OCI-LY7 (cell line): Measurements from ENCODE around the gene COP1. TPM values are rescaled to one million over a fixed set of nuclear protein-coding genes. Genes with fewer than 3 reads are reported as not detected.

Experiments
- BruUV-seq: library from RNA; stranded (reverse); fragments of 400-500 nt; replicated peaks from 2 replicates; lab custom pipeline; 2021; lab: Mats Ljungman, UMichigan
- CTCF ChIA-PET: fragments of 300-600 bp; sonication (Branson Sonifier 250); formaldehyde crosslinking; loops from one replicate; lab custom pipeline; 2022; ENCODE audit warnings: antibody characterized with exemption; ENCODE audit not compliant: unreplicated experiment; lab: Charles Lee
- POLR2A ChIA-PET: fragments of 300-600 bp; sonication (Branson Sonifier 250); formaldehyde crosslinking; loops from one replicate; lab custom pipeline; 2022; ENCODE audit warnings: antibody characterized with exemption; lab: Charles Lee
- DNase-seq: peaks from one replicate; pipeline ENCODE4 v3.0.0-alpha.2; 2015; ENCODE audit warnings: low spot score
- H2AFZ ChIP-seq: fragments of 200-600 bp; sonication (generic), shearing (Covaris generic); 2 replicates; pipeline ENCODE4 v1.6.1; 2014; ENCODE audit warnings: mild to moderate bottlenecking, antibody characterized with exemption, low read length, moderate library complexity
- H3K27ac ChIP-seq: fragments of 200-600 bp; sonication (generic); 2 replicates; pipeline ENCODE4 v1.5.1; 2014; ENCODE audit warnings: mixed run types, low read depth, mild to moderate bottlenecking, moderate library complexity, low read length, inconsistent platforms; ENCODE audit not compliant: poor library complexity, severe bottlenecking
- H3K36me3 ChIP-seq: fragments of 200-600 bp; sonication (generic); 2 replicates; pipeline ENCODE4 v1.6.1; 2014; ENCODE audit warnings: mild to moderate bottlenecking, antibody characterized with exemption, low read length, moderate library complexity, mixed read lengths; ENCODE audit not compliant: insufficient read depth
- H3K4me1 ChIP-seq: fragments of 200-600 bp; sonication (generic); 2 replicates; pipeline ENCODE4 v1.5.1; 2014; ENCODE audit warnings: mild to moderate bottlenecking, low read length; ENCODE audit not compliant: insufficient read depth, poor library complexity, severe bottlenecking
- H3K4me2 ChIP-seq: fragments of 200-600 bp; sonication (generic); 2 replicates; pipeline ENCODE4 v1.6.1; 2014; ENCODE audit warnings: mild to moderate bottlenecking, low read length
- H3K4me3 ChIP-seq: fragments of 200-600 bp; sonication (generic); 2 replicates; pipeline ENCODE4 v1.5.1; 2014; ENCODE audit warnings: mild to moderate bottlenecking, low read depth, low read length; ENCODE audit not compliant: poor library complexity, severe bottlenecking
- H3K79me2 ChIP-seq: fragments of 200-600 bp; sonication (generic); 2 replicates; pipeline ENCODE4 v1.6.1; 2016; ENCODE audit warnings: low read depth, mild to moderate bottlenecking, low read length, moderate library complexity, mixed read lengths; ENCODE audit not compliant: insufficient read depth
- H3K9me2 ChIP-seq: fragments of 200-600 bp; sonication (generic); 2 replicates; pipeline ENCODE4 v1.6.1; 2016; ENCODE audit warnings: mild to moderate bottlenecking, low read length, mixed read lengths; ENCODE audit not compliant: insufficient read depth
- H3K9me3 ChIP-seq: fragments of 200-600 bp; sonication (generic); 2 replicates; pipeline ENCODE4 v1.6.1; 2014; ENCODE audit warnings: mild to moderate bottlenecking, mixed run types, low read length, mixed read lengths
- H4K20me1 ChIP-seq: fragments of 200-600 bp; sonication (generic); 2 replicates; pipeline ENCODE4 v1.6.1; 2014; ENCODE audit warnings: mild to moderate bottlenecking, antibody characterized with exemption, low read length, moderate library complexity, mixed read lengths; ENCODE audit not compliant: insufficient read depth
- EZH2phosphoT487 ChIP-seq: fragments of 200-600 bp; sonication (generic); IDR thresholded peaks from 2 replicates; pipeline ENCODE4 v1.6.1; 2018; ENCODE audit warnings: low read depth, borderline replicate concordance, mild to moderate bottlenecking, mixed run types, antibody characterized with exemption, low read length, moderate library complexity, mixed read lengths
- intact Hi-C: fragments of 100-400 bp; cut with micrococcal nuclease; formaldehyde crosslinking; loops from one replicate; pipeline ENCODE4 v1.10.0; 2022; ENCODE audit not compliant: unreplicated experiment
- total RNA-seq, 2 experiments: library from RNA; depleted of rRNA in 1 of 2; stranded (reverse); fragments of >200 nt in 1 of 2; shearing (Covaris generic) in 1 of 2; gene quantifications; 2 replicates each; pipeline ENCODE4 v1.2.3, GENCODE V29; 2014 to 2022
- TF ChIP-seq, protein P1 (sequence below): fragments of 200-600 bp; sonication (generic); conservative IDR thresholded peaks from 2 replicates; pipeline ENCODE4 v1.5.1; 2014; ENCODE audit warnings: mild to moderate bottlenecking, antibody characterized with exemption, low read length, moderate library complexity, mixed read lengths

The COP1 gene
- total RNA-seq, 2 experiments from 2014 or later, result 75.2 to 76.9 TPM

DNA sequence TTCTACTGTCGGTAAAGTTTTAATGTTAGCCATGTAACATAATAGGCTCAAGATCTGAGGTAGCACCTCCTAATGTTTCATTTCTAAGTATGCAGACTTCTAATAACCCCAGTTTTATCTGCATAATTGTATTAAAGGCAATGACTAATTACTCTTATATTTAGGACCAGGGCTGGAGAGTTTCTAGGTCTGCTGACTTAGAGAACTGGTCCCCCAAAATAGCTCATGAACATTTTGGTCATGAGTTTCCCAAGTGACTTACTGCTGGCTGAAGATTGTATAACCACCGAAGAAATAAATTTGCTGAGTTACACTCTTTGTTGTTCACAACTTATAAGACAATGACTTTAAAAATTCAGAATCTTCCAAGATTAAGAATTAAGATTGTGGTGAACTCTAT, 265.9 kb downstream of the COP1 start:
- H2AFZ ChIP-seq, result no peak overlapping the region
- TF ChIP-seq, protein P1, sequence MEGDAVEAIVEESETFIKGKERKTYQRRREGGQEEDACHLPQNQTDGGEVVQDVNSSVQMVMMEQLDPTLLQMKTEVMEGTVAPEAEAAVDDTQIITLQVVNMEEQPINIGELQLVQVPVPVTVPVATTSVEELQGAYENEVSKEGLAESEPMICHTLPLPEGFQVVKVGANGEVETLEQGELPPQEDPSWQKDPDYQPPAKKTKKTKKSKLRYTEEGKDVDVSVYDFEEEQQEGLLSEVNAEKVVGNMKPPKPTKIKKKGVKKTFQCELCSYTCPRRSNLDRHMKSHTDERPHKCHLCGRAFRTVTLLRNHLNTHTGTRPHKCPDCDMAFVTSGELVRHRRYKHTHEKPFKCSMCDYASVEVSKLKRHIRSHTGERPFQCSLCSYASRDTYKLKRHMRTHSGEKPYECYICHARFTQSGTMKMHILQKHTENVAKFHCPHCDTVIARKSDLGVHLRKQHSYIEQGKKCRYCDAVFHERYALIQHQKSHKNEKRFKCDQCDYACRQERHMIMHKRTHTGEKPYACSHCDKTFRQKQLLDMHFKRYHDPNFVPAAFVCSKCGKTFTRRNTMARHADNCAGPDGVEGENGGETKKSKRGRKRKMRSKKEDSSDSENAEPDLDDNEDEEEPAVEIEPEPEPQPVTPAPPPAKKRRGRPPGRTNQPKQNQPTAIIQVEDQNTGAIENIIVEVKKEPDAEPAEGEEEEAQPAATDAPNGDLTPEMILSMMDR, result no peak
- no peak for TF ChIP-seq EZH2phosphoT487
- DNase-seq, result no peak
- intact Hi-C loops, result no loop called here
- peaks cover 51% of the 10 kb centered on the region for H3K36me3 ChIP-seq
- CTCF ChIA-PET, result no interaction called here
- no peaks in the 10 kb centered on the region for H3K79me2 ChIP-seq
- no peaks in the 10 kb centered on the region for H3K9me3 ChIP-seq
- H3K4me1 ChIP-seq, result no peaks in the 10 kb centered on the region
- H3K4me3 ChIP-seq, result no peak overlapping the region
- H3K27ac ChIP-seq, result no peak overlapping the region
- no TSS peak for BruUV-seq
- no peaks in the 10 kb centered on the region for H4K20me1 ChIP-seq
- H3K4me2 ChIP-seq, result no peak overlapping the region
- no peaks in the 10 kb centered on the region for H3K9me2 ChIP-seq
- POLR2A ChIA-PET, result no interaction called here

DNA sequence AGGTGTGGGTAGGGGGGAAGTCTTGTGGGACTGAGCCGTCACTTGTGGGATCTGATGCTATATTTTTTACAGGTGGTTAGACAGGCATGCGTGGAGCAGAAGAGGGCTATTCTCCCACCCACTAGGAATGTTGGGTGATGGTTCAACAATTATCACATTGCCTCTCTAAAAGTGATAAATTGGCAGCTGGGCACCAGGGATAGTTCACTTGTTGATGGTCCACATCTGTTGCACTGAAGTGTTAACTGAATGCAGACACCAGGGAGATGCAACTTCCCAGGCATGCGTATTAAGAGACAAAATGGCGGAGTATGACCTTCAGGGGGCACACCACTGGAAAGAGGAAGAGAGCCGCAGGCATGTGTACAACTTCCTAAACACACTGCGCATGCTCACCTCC, 270.4 kb downstream of the COP1 start:
- H2AFZ ChIP-seq, result no peak overlapping the region
- no peaks in the 10 kb centered on the region for H3K79me2 ChIP-seq
- no peak for DNase-seq
- ChIA-PET POLR2A (interaction anchor here (1.0 kb wide), 1 partner anchor 25 kb away, joined by 3 read pairs; no protein-coding TSS in a partner anchor), CTCF (no interaction called here)
- no peak overlapping the region for H3K27ac ChIP-seq
- no peaks in the 10 kb centered on the region for H3K9me2 ChIP-seq
- no peaks in the 10 kb centered on the region for H4K20me1 ChIP-seq
- H3K36me3 ChIP-seq, result peaks cover 22% of the 10 kb centered on the region
- no peaks in the 10 kb centered on the region for H3K9me3 ChIP-seq
- intact Hi-C loops, result no loop called here
- BruUV-seq, result no TSS peak
- TF ChIP-seq, protein P1, result no peak
- TF ChIP-seq EZH2phosphoT487, result no peak
- H3K4me2 ChIP-seq, result no peak overlapping the region
- no peaks in the 10 kb centered on the region for H3K4me1 ChIP-seq
- H3K4me3 ChIP-seq, result no peak overlapping the region

DNA sequence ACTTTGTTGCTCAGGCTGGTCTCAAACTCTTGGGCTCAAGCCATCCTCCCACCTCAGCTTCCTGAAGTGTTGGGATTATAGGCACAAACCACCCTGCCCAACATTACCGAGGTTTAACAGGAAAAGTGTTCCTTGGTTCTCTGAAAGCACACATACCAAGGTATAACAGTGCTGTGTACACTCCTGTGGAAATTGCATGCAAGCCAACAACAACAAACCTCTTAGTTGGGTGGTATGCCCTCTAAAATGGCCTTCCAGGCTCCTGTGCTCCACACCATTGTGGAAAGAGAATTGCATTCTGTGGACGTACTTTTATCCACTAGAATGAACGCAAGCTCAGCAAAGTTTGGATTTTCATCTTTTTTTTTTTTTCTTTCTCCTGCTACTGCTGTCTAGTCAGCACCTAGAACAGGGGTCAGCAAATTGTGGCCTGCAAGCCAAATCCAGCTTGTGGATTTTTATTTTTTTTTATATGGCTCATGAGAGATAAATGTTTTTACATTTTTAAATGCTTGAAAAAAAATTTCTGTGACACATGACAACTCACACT, 271.4 kb downstream of the COP1 start:
- ChIA-PET POLR2A (interaction anchor here (0.7 to 1.6 kb wide), 3 partner anchors 17 to 161 kb away, joined by 3 to 4 read pairs (median 3); no protein-coding TSS in a partner anchor), CTCF (no interaction called here)
- H3K9me2 ChIP-seq, result no peaks in the 10 kb centered on the region
- DNase-seq, result no peak
- TF ChIP-seq EZH2phosphoT487, result no peak
- TF ChIP-seq, protein P1, result no peak
- H3K79me2 ChIP-seq, result no peaks in the 10 kb centered on the region
- intact Hi-C loops, result no loop called here
- H3K4me3 ChIP-seq, result no peak overlapping the region
- no TSS peak for BruUV-seq
- H3K4me2 ChIP-seq, result no peak overlapping the region
- H2AFZ ChIP-seq, result no peak overlapping the region
- no peaks in the 10 kb centered on the region for H4K20me1 ChIP-seq
- H3K4me1 ChIP-seq, result no peaks in the 10 kb centered on the region
- no peaks in the 10 kb centered on the region for H3K9me3 ChIP-seq
- H3K36me3 ChIP-seq, result peaks cover 11% of the 10 kb centered on the region
- H3K27ac ChIP-seq, result no peak overlapping the region
